NB4 (cell line): ENCODE measurements around the gene SHB.
A peak's percentile ranks its signal among the peaks of the same experiment; 100 is the strongest.

ENCODE experiments used
- DNase-seq: peaks from one replicate; pipeline ENCODE4 v3.0.0; 2010; ENCODE audit warnings: low read depth
- H3K4me3 ChIP-seq: one replicate; pipeline ENCODE4 v1.5.1; 2011; ENCODE audit warnings: mild to moderate bottlenecking, low read depth, low read length, moderate library complexity
- CTCF ChIP-seq: IDR thresholded peaks from one replicate; pipeline ENCODE4 v1.5.1; 2012; ENCODE audit warnings: low read depth, low read length
- MAX ChIP-seq: IDR thresholded peaks from 2 replicates; pipeline ENCODE4 v1.6.1; 2011; ENCODE audit warnings: low read depth, low read length
- MYC ChIP-seq: IDR thresholded peaks from 2 replicates; pipeline ENCODE4 v1.6.1; 2011; ENCODE audit warnings: low read depth, low read length
- POLR2A ChIP-seq: IDR thresholded peaks from 2 replicates; pipeline ENCODE4 v1.6.1; 2011; ENCODE audit warnings: mild to moderate bottlenecking; ENCODE audit not compliant: insufficient read length; ENCODE audit errors: extremely low read depth

The SHB gene

GRCh38 chr9:37922363-37923117 is 146.5 kb downstream of the SHB start:
- TF ChIP-seq CTCF (no peak), POLR2A (no peak), MAX (no peak), MYC (no peak)
- DNase-seq = no peak
- H3K4me3 ChIP-seq = no peak overlapping the region

GRCh38 chr9:37921546-37922300 is 147.3 kb downstream of the SHB start:
- H3K4me3 ChIP-seq = no peak overlapping the region
- no peak for TF ChIP-seq MAX
- no peak for TF ChIP-seq POLR2A
- TF ChIP-seq MYC = no peak
- no peak for TF ChIP-seq CTCF
- no peak for DNase-seq

- no peak for DNase-seq
- TF ChIP-seq MYC = no peak
- H3K4me3 ChIP-seq = no peak overlapping the region
These were observed 147.9 kb downstream of the SHB start for GRCh38 chr9:37921168-37921510.

- TF ChIP-seq POLR2A (no peak), MAX (peak; percentile 41; the same call in 1 of the 2 replicates)
These were observed 148.4 kb downstream of the SHB start for GRCh38 chr9:37920471-37921167.

GRCh38 chr9:37919956-37920335 is 149.1 kb downstream of the SHB start:
- H3K4me3 ChIP-seq = no peak overlapping the region
- no peak for TF ChIP-seq CTCF
- TF ChIP-seq POLR2A = no peak
- TF ChIP-seq MAX = no peak
- TF ChIP-seq MYC = no peak
- no peak for DNase-seq

More at GRCh38 chr9:37920471-37921167, 148.4 kb downstream of the SHB start:
- DNase-seq = peak; percentile 15
- no peak overlapping the region for H3K4me3 ChIP-seq

- TF ChIP-seq MYC = no peak
- TF ChIP-seq CTCF = no peak
- TF ChIP-seq MAX = no peak
- TF ChIP-seq POLR2A = no peak
- H3K4me3 ChIP-seq = no peak overlapping the region
- no peak for DNase-seq
These were observed 149.6 kb downstream of the SHB start for GRCh38 chr9:37919246-37919955.
